ENCODE measurements around the gene THRB.

DNA sequence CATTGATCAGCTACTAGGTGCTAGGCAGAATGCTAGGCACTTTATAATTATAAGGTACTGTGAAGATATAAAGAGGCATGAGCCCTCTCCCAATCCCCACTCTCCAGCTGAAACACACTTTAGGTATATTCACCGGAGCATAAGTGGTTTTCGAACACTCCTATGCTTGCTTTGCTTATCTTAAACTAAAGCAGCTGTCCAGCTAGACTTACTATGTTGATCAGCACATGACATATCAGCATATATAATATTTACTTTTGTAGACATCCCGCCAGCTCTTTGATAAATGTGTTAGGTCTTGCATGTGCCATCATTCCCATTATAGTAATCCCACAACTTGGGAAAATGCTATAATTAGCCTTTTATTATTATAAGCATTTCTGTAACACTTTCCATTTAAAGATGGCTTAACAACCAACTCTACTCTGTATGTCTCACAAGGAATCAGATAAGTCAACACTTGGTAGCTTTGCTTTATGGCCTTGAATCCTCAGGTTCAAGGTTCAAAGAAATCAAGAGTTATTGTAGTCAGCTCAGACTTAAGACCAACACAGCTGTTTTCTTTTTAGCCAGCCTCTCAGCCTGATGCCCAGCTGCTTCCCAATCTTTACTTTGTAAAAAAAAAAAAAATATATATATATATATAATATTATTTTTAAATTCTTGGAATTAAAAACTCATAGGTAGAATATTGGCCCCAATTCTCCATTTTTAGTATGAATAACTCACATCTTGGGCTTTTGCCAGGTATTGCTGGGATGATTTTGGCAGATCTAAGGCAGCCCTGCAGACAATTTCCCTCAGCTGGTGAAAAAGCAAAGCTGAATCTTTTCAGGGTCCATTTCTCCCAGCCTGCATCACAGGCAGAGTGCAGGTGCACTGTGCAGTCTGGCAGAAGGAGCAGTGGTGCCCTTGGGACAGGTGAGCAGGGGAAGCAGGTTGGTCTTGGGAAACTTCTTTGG, 104.2 kb downstream of the THRB start:
- no peak for TF ChIP-seq EZH2 (IDR thresholded peaks at IDR 0.05; ENCODE audit: insufficient read depth, poor library complexity, severe bottlenecking)
- no peak for TF ChIP-seq EZH2phosphoT487 (IDR thresholded peaks at IDR 0.05; ENCODE audit: insufficient read depth, low read depth)

All from GM23248 (cell line).